Fibroblast of lung (primary cell): ENCODE data around the gene GABBR2. TPM values are rescaled to one million over a fixed set of nuclear protein-coding genes. Genes with fewer than 3 reads are reported as not detected.

ENCODE experiments used
- DNase-seq, 2 donors: peaks; one replicate each; pipeline versions ENCODE4 v3.0.0 to v3.0.0-alpha.2; 2010; ENCODE audit warnings: low read depth in 2 of 2
- H2AFZ ChIP-seq: 2 replicates; pipeline ENCODE4 v1.5.1; 2012; ENCODE audit warnings: low read length, control low read depth, inconsistent platforms
- H3K27ac ChIP-seq: 2 replicates; pipeline ENCODE4 v1.5.1; 2011; ENCODE audit warnings: low read length, control low read depth; ENCODE audit not compliant: insufficient read depth
- H3K27me3 ChIP-seq: 2 replicates; pipeline ENCODE4 v1.5.1; 2011; ENCODE audit warnings: mild to moderate bottlenecking, low read length; ENCODE audit not compliant: control insufficient read depth, insufficient read depth
- H3K36me3 ChIP-seq: 2 replicates; pipeline ENCODE4 v1.5.1; 2011; ENCODE audit warnings: low read length; ENCODE audit not compliant: control insufficient read depth, insufficient read depth
- H3K4me1 ChIP-seq: 2 replicates; pipeline ENCODE4 v1.5.1; 2011; ENCODE audit warnings: low read length; ENCODE audit not compliant: control insufficient read depth, insufficient read depth; ENCODE audit errors: extremely low read depth
- H3K4me2 ChIP-seq: 2 replicates; pipeline ENCODE4 v1.5.1; 2011; ENCODE audit warnings: low read length, control low read depth; ENCODE audit not compliant: insufficient read depth; ENCODE audit errors: extremely low read depth
- H3K4me3 ChIP-seq, 4 experiments: fragments of 200-600 bp in 1 of 4; sonication (generic) in 1 of 4; replicated peaks in 1 of 4; 2 replicates each; pipeline ENCODE4 v1.5.1; 2011 to 2016; ENCODE audit warnings: low read length in 4 of 4, low read depth in 3 of 4, mild to moderate bottlenecking in 3 of 4, control low read depth in 2 of 4, inconsistent platforms in 1 of 4, mixed read lengths in 1 of 4; ENCODE audit not compliant: insufficient read depth in 1 of 4; ENCODE audit errors: control extremely low read depth in 1 of 4
- H3K79me2 ChIP-seq: 2 replicates; pipeline ENCODE4 v1.5.1; 2012; ENCODE audit warnings: mild to moderate bottlenecking, low read length, inconsistent platforms; ENCODE audit not compliant: control insufficient read depth, insufficient read depth
- H3K9ac ChIP-seq: 2 replicates; pipeline ENCODE4 v1.5.1; 2011; ENCODE audit warnings: mild to moderate bottlenecking, low read length, control low read depth; ENCODE audit not compliant: insufficient read depth
- H3K9me3 ChIP-seq: 2 replicates; pipeline ENCODE4 v1.5.1; 2012; ENCODE audit warnings: low read depth, low read length; ENCODE audit not compliant: control insufficient read depth, insufficient read depth
- H4K20me1 ChIP-seq: 2 replicates; pipeline ENCODE4 v1.5.1; 2011; ENCODE audit warnings: low read length; ENCODE audit not compliant: control insufficient read depth, insufficient read depth; ENCODE audit errors: extremely low read depth
- EZH2 ChIP-seq: IDR thresholded peaks from 2 replicates; pipeline ENCODE4 v1.5.1; 2012; ENCODE audit warnings: low read length, control low read depth, mild to moderate bottlenecking; ENCODE audit errors: missing control alignments
- polyA plus RNA-seq, 2 donors: library from polyadenylated mRNA; depleted of rRNA in 1 of 2; stranded (reverse) in 1 of 2; unstranded in 1 of 2; fragments of >200 nt; gene quantifications; 2 replicates each; pipeline ENCODE4 v1.2.1, GENCODE V29; 2011 to 2012; ENCODE audit warnings: missing spikeins in 1 of 2
- total RNA-seq: library from RNA; depleted of rRNA; stranded (reverse); fragments of >200 nt; gene quantifications from 2 replicates; pipeline ENCODE4 v1.2.1, GENCODE V29; 2014
- TF ChIP-seq, protein P1 (sequence below), 2 donors: IDR thresholded peaks in 1 of 2; conservative IDR thresholded peaks in 1 of 2; 1 replicate in 1 of 2; 2 replicates in 1 of 2; pipeline ENCODE4 v1.5.1; 2011 to 2012; ENCODE audit warnings: low read length in 2 of 2, control low read depth in 1 of 2, inconsistent platforms in 1 of 2, low read depth in 1 of 2, mild to moderate bottlenecking in 1 of 2

GABBR2 gene
- total and polyA plus RNA-seq, 2 donors (not counting 1 experiment from before 2014, with no cell fraction given): 0.32 to 0.33 TPM

DNA sequence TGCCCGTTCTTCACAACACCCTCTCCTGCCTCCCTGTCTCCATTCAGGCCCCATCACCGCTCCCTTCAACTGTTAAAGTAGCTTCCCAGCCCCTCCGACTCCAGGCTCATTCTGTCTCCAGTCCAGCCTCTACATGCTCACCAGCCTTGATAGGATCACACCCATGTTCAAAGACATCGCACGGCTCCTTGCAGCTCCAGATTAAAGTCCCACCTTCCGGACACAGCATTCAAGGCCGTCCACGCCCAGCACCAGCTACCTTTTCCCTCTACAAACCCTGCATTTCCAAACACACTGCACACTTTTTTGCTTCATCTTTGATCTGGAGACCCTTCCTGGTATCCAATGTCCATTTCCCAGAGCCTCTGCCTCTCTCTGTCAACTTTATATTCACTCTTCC is 6.4 kb downstream of the GABBR2 start:
- Histone ChIP-seq H4K20me1 (no peaks in the 10 kb centered on the region), H3K27ac (no peak overlapping the region), H3K79me2 (no peaks in the 10 kb centered on the region), H2AFZ (no peak overlapping the region), H3K9ac (no peak overlapping the region), H3K27me3 (peaks cover 22% of the 10 kb centered on the region), H3K36me3 (no peaks in the 10 kb centered on the region), H3K4me1 (no peaks in the 10 kb centered on the region), H3K4me2 (no peak overlapping the region), H3K9me3 (no peaks in the 10 kb centered on the region), H3K4me3 (no peak overlapping the region)
- TF ChIP-seq EZH2: no peak
- TF ChIP-seq, protein P1, sequence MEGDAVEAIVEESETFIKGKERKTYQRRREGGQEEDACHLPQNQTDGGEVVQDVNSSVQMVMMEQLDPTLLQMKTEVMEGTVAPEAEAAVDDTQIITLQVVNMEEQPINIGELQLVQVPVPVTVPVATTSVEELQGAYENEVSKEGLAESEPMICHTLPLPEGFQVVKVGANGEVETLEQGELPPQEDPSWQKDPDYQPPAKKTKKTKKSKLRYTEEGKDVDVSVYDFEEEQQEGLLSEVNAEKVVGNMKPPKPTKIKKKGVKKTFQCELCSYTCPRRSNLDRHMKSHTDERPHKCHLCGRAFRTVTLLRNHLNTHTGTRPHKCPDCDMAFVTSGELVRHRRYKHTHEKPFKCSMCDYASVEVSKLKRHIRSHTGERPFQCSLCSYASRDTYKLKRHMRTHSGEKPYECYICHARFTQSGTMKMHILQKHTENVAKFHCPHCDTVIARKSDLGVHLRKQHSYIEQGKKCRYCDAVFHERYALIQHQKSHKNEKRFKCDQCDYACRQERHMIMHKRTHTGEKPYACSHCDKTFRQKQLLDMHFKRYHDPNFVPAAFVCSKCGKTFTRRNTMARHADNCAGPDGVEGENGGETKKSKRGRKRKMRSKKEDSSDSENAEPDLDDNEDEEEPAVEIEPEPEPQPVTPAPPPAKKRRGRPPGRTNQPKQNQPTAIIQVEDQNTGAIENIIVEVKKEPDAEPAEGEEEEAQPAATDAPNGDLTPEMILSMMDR (conservative IDR thresholded peaks at IDR 0.05 in 1 of 2, IDR thresholded peaks at IDR 0.05 in 1 of 2; ENCODE audit: low read depth in 1 of 2, low read length in 2 of 2): no peak
- no peak for DNase-seq

DNA sequence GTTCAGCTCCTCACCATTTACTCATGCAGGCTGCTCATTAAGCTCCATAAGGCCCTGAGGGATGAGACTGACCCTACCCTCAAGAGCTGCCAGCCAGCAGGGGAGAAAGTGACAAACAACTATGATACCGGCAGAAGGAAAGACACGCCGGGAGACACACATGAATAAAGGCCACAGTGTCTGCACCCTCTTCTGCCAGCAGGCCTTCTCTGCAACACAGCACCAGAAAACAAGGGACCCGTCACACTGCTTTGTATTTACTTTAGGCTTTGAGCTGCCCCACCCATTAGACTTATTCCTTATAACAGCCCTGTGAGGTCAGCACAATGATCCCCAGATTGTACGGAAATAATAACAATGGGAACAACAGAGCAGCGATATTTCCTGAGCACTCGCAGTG is 7.2 kb downstream of the GABBR2 start:
- Histone ChIP-seq H3K4me1 (no peaks in the 10 kb centered on the region), H2AFZ (no peak overlapping the region), H3K79me2 (no peaks in the 10 kb centered on the region), H3K4me3 (no peak overlapping the region), H3K9ac (no peak overlapping the region), H3K4me2 (no peak overlapping the region), H3K36me3 (no peaks in the 10 kb centered on the region), H3K9me3 (no peaks in the 10 kb centered on the region), H3K27me3 (peaks cover 19% of the 10 kb centered on the region), H3K27ac (no peak overlapping the region), H4K20me1 (no peaks in the 10 kb centered on the region)
- TF ChIP-seq, protein P1 (conservative IDR thresholded peaks at IDR 0.05 in 1 of 2, IDR thresholded peaks at IDR 0.05 in 1 of 2; ENCODE audit: low read depth in 1 of 2, low read length in 2 of 2): no peak
- no peak for TF ChIP-seq EZH2
- no peak for DNase-seq

DNA sequence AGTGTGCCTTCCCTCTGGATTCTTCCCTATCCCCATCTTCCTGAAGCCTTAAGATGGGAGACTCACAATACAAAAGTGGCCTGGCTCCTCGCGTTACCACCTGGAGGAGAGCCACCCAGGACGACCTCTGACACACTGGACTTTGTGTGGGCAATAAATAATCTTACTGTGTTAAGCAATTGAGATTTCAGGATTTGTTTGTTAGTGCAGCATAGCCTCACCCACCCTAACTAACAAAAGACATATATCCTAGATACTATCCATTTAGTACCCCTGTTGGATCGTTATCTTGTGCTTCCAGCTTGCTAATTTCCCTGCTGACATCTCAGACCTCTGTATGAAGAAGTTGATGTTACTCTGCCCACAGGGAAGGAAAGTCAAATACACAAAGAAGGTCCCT is 7.9 kb downstream of the GABBR2 start:
- no peak overlapping the region for H3K9ac ChIP-seq
- no peaks in the 10 kb centered on the region for H4K20me1 ChIP-seq
- peaks cover 15% of the 10 kb centered on the region for H3K27me3 ChIP-seq
- DNase-seq: no peak
- H3K27ac ChIP-seq: no peak overlapping the region
- no peaks in the 10 kb centered on the region for H3K9me3 ChIP-seq
- H3K36me3 ChIP-seq: no peaks in the 10 kb centered on the region
- H3K79me2 ChIP-seq: no peaks in the 10 kb centered on the region
- H3K4me3 ChIP-seq: no peak overlapping the region
- no peak for TF ChIP-seq EZH2
- TF ChIP-seq, protein P1 (conservative IDR thresholded peaks at IDR 0.05 in 1 of 2, IDR thresholded peaks at IDR 0.05 in 1 of 2; ENCODE audit: low read depth in 1 of 2, low read length in 2 of 2): no peak
- H3K4me1 ChIP-seq: no peaks in the 10 kb centered on the region
- H3K4me2 ChIP-seq: no peak overlapping the region
- H2AFZ ChIP-seq: no peak overlapping the region
